AG04450 (cell line): ENCODE data around the gene CDH5. TPM values are rescaled to one million over a fixed set of nuclear protein-coding genes. Genes with fewer than 3 reads are reported as not detected.

Experiments used
- CTCF ChIA-PET: fragments of 300-600, 350-600 bp; formaldehyde crosslinking; extraction: SDS; loops from one replicate; lab custom pipeline; 2022; ENCODE audit warnings: antibody characterized with exemption, inconsistent platforms; lab: Charles Lee
- POLR2A ChIA-PET: fragments of 350-600 bp; formaldehyde crosslinking; extraction: SDS; loops from one replicate; lab custom pipeline; 2021; ENCODE audit warnings: antibody characterized with exemption, inconsistent platforms; lab: Yijun Ruan, JAX
- DNase-seq: peaks from one replicate; pipeline ENCODE4 v3.0.0-alpha.2; 2011; ENCODE audit warnings: low read depth, low spot score
- H3K27ac ChIP-seq: one replicate; pipeline ENCODE4 v1.5.1; 2012; ENCODE audit warnings: low read depth, low read length, control low read depth
- H3K27me3 ChIP-seq: one replicate; pipeline ENCODE4 v1.6.0; 2012; ENCODE audit warnings: low read length; ENCODE audit not compliant: control insufficient read depth, insufficient read depth
- H3K4me3 ChIP-seq: 2 replicates; pipeline ENCODE4 v1.5.1; 2011; ENCODE audit warnings: mild to moderate bottlenecking, low read depth, low read length, control low read depth
- H3K9me3 ChIP-seq: 2 replicates; pipeline ENCODE4 v1.5.1; 2012; ENCODE audit warnings: low read length; ENCODE audit not compliant: control insufficient read depth, insufficient read depth
- polyA minus RNA-seq: library from RNA; depleted of rRNA, polyadenylated mRNA; stranded (reverse); fragments of >200 nt; gene quantifications from 2 replicates; pipeline ENCODE4 v1.2.3, GENCODE V29; 2011; rRNA and poly(A)+ RNA removed
- polyA plus RNA-seq: library from polyadenylated mRNA; depleted of rRNA; stranded (reverse); fragments of >200 nt; gene quantifications from 2 replicates; pipeline ENCODE4 v1.2.3, GENCODE V29; 2011; rRNA removed
- TF ChIP-seq, protein P1 (sequence below): IDR thresholded peaks from 2 replicates; pipeline ENCODE4 v1.5.1; 2011; ENCODE audit warnings: low read depth, low read length, control low read depth, inconsistent platforms

The CDH5 gene, protein sequence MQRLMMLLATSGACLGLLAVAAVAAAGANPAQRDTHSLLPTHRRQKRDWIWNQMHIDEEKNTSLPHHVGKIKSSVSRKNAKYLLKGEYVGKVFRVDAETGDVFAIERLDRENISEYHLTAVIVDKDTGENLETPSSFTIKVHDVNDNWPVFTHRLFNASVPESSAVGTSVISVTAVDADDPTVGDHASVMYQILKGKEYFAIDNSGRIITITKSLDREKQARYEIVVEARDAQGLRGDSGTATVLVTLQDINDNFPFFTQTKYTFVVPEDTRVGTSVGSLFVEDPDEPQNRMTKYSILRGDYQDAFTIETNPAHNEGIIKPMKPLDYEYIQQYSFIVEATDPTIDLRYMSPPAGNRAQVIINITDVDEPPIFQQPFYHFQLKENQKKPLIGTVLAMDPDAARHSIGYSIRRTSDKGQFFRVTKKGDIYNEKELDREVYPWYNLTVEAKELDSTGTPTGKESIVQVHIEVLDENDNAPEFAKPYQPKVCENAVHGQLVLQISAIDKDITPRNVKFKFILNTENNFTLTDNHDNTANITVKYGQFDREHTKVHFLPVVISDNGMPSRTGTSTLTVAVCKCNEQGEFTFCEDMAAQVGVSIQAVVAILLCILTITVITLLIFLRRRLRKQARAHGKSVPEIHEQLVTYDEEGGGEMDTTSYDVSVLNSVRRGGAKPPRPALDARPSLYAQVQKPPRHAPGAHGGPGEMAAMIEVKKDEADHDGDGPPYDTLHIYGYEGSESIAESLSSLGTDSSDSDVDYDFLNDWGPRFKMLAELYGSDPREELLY
- polyA plus RNA-seq = 0.02 TPM in 1 of 2 replicates, not detected in the other
- not detected in 2 replicates for polyA minus RNA-seq

DNA sequence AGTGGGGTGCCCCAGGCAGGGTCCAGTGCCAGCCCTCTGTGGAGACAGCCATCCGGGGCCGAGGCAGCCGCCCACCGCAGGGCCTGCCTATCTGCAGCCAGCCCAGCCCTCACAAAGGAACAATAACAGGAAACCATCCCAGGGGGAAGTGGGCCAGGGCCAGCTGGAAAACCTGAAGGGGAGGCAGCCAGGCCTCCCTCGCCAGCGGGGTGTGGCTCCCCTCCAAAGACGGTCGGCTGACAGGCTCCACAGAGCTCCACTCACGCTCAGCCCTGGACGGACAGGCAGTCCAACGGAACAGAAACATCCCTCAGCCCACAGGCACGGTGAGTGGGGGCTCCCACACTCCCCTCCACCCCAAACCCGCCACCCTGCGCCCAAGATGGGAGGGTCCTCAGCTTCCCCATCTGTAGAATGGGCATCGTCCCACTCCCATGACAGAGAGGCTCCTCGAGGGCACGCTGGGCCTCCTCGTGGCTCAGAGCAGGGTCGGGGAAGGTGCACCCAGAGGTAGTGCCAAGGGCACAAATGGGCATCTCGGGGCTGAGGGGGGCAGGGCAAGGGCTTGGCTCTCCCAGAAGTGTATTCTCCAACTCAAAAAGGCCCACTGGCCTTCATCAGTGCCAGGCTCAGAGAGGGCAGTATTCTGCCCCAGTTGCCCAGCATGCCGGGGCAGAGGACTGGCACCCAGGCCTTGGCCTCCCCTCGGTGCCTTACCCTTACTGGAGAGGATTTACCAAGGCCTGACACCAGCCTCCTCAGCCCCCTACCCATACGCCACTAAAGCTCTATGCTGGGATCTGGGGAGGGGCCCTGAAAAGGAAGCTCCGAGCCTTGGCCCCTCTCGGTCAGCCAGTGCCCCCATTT lies at the start of gene CDH5:
TSS of gene CDH5 (plus strand) at position 259 of the 867 bp plus-strand sequence. CDS start 12,647 bp downstream, outside the sequence.
- Histone ChIP-seq H3K27ac (no peak within 1 kb of the TSS), H3K27me3 (peaks cover 39% of the 10 kb centered on the region), H3K4me3 (no peak within 1 kb of the TSS), H3K9me3 (no peaks in the 10 kb centered on the region; the same call in 1 of the 2 replicates)
- DNase-seq = no peak
- POLR2A ChIA-PET = interaction anchor here (0.6 kb wide), 1 partner anchor 12 kb away, joined by 3 read pairs; no protein-coding TSS in a partner anchor
- CTCF ChIA-PET = interaction anchor here (0.8 to 7.0 kb wide), 2 partner anchors 9 to 90 kb away, joined by 4 to 49 read pairs; no protein-coding TSS in a partner anchor
- TF ChIP-seq, protein P1, sequence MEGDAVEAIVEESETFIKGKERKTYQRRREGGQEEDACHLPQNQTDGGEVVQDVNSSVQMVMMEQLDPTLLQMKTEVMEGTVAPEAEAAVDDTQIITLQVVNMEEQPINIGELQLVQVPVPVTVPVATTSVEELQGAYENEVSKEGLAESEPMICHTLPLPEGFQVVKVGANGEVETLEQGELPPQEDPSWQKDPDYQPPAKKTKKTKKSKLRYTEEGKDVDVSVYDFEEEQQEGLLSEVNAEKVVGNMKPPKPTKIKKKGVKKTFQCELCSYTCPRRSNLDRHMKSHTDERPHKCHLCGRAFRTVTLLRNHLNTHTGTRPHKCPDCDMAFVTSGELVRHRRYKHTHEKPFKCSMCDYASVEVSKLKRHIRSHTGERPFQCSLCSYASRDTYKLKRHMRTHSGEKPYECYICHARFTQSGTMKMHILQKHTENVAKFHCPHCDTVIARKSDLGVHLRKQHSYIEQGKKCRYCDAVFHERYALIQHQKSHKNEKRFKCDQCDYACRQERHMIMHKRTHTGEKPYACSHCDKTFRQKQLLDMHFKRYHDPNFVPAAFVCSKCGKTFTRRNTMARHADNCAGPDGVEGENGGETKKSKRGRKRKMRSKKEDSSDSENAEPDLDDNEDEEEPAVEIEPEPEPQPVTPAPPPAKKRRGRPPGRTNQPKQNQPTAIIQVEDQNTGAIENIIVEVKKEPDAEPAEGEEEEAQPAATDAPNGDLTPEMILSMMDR = no peak

DNA sequence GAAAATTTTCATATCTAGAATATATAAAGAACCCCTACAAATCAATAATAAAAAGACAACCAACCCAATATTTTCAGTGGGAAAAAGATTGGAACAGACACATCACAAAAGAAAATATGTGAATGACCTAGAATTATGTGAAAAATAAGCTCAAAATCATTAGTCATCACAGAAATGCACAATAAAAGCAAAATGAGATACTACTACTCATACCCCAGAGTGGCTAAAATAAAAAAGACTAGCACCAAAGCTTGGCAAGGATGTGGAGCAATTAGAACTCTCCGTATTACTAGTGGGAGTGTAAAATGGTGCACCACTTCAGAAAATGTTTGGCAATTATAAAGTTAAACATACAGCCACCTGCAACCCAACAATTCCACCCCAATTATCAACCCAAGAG lies 48.0 kb upstream of the CDH5 start:
- Histone ChIP-seq H3K27ac (no peak overlapping the region), H3K9me3 (no peaks in the 10 kb centered on the region), H3K27me3 (peaks cover 16% of the 10 kb centered on the region), H3K4me3 (no peak overlapping the region)
- TF ChIP-seq, protein P1 = no peak
- CTCF ChIA-PET = interaction anchor here (3.4 kb wide), 1 partner anchor 43 kb away, joined by 14 read pairs; no protein-coding TSS in a partner anchor
- no peak for DNase-seq
- POLR2A ChIA-PET = no interaction called here

DNA sequence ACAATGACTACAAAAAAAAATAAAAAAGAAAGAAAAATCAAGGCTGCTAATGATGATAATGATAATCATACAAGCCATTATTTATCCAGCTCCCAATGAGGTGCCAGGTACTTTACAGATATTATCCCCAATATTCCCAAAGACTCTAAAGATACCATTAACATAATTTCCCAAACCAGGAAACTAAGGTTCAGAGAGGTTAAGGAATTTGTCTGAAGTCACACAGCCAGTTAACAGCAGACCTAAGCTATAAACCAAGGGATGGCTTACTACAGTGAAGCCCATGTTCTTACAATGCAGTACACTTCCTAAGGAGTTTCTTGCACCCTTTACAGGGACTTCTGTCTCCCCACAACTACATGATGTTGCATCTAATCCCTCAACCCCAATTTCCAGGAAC lies 45.7 kb upstream of the CDH5 start:
- CTCF ChIA-PET = interaction anchor here (0.6 kb wide), 1 partner anchor 35 kb away, joined by 3 read pairs; no protein-coding TSS in a partner anchor
- H3K9me3 ChIP-seq = no peaks in the 10 kb centered on the region
- H3K27me3 ChIP-seq = peaks cover 18% of the 10 kb centered on the region
- POLR2A ChIA-PET = no interaction called here
- TF ChIP-seq, protein P1 = no peak
- H3K4me3 ChIP-seq = no peak overlapping the region
- H3K27ac ChIP-seq = no peak overlapping the region
- DNase-seq = no peak

DNA sequence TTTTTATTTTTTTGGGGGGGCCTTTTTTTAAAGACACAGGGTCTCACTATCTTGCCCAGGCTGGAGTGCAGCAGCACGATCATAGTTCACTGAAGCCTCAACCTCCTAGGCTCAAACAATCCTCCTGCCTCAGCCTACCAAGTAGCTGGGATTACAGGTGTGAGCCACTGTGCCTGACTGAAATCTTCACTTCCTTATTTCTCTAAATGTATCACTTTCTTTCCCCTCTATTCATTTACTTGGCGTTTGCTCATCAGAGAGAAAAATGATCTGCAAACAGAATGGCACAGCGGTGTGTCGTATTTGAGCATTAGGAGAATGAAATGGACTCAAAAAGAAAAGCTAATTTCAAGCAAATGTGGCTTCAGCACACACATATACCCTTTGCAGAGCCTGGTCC lies 44.3 kb upstream of the CDH5 start:
- POLR2A ChIA-PET = no interaction called here
- TF ChIP-seq, protein P1 = no peak
- Histone ChIP-seq H3K27me3 (peaks cover 32% of the 10 kb centered on the region), H3K4me3 (no peak overlapping the region), H3K27ac (no peak overlapping the region), H3K9me3 (no peaks in the 10 kb centered on the region; the same call in 1 of the 2 replicates)
- DNase-seq = no peak
- CTCF ChIA-PET = no interaction called here
